HG02973 (cell line): ENCODE measurements around the gene NFIA.

Experiments
- ATAC-seq: cut with Tn5 transposase; IDR thresholded peaks from one replicate; pipeline ENCODE4 v1.9.1; 2021; ENCODE audit warnings: moderate library complexity; ENCODE audit not compliant: unreplicated experiment

The NFIA gene

DNA sequence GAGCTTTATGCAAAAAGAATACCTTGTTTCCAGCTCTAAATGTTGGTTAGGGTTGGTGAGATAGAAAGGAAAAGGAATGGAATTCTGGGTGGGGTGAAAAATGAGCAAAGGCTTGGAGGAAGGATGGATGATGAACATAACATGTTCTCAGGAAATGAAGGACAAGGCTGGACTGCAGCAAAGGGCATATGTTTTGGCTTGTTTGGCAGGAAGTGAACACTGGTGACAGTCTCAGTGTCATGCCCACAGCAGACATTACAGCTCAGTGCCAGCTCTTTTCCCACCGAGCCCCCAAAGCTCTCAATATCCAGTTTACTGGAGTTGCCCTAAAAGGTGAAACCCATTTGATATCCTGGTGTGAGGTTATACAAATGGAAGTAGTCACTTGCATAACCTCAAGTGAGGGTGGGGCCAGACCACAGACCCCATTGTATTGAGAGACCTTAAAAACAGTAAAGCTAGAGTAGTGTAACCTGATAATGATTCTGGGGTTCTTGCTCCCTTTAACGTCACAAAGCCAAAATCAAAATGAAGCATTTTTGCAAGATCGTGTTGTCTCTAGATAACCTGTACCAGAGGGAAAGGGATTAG lies 270.6 kb downstream of the NFIA start:
- ATAC-seq: no peak

DNA sequence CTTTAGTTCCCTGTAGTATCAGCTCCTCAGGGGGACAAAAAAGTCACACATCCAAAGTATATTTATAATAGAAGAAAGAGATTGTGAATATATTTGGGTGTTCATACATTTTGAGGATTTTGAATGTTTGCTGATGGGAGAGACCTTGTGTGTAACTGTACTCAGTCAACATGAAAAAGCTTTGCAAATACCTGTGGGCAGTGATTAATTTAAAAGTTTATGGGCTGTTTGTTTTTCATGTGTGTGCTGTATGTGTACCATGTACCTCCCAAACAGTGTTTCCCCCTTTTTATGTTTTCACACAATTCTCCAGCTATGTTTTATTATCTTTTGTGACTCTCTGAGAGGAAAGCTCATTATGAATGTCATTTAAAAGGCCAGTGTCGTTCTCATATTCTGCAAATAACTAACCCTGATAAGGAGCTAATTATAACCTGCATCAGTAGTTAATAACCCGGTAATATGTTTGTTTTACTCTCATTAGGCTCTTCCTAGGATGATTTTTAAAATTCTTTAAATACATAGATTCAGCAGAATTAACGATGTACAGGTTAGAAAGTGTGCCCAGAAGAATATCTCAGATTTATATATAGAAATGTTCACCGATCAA lies 271.5 kb downstream of the NFIA start:
- ATAC-seq: no peak

DNA sequence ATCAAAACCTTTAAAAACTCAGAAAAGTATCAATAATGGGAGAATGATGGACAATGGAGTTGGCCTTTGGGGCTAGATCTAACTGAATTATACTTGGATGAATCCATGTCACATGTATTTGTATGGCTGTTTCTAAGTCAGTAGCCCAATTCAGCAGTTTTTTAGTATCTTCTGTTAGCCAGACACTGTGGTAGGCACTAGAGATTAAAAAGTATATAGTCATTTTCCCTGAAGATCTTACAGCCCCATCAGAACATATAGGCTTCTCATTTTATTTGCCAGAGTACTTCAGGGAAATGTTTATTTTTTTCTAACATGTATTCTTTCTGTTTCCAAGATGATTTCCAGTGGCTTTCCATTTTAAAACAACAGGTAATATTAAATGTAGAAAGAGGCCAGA lies 273.7 kb downstream of the NFIA start:
- no peak for ATAC-seq

DNA sequence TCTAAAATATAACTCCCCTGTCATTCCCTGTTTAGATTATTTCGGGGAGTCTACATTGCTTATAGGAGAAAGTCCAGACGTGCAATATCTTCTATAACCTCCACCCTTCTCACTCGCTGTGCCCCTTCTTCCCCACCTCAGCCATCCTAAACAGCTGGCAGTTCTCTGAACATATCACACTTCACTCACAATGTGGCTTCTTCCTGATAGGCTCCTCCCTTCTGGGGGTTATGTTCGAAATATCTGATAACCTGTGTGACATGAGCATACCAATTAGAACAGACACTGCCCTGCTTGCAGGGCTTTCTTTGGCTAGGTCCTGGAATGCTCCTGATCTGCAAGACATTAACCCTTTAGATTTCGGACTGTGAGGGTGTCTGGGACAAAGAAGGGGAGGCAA lies 274.6 kb downstream of the NFIA start:
- ATAC-seq: no peak

DNA sequence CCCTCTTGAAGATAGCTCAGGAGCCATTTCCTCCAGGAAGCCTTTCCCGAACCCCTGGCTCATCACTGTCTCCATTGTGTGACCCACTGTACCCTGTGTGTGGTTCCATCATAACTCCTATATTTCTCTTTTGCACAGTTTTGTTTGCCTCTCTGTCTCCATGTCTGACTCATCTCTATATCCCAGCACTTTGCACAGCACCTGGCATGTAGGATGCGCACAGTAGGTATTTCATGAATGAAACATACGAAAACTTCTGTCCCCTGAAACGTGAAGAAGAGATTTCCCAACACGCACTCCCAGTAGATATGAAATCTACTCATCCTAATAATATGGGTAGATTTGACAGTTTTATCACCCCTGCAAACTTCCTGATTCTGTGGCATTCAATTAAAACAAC lies 275.2 kb downstream of the NFIA start:
- no peak for ATAC-seq

DNA sequence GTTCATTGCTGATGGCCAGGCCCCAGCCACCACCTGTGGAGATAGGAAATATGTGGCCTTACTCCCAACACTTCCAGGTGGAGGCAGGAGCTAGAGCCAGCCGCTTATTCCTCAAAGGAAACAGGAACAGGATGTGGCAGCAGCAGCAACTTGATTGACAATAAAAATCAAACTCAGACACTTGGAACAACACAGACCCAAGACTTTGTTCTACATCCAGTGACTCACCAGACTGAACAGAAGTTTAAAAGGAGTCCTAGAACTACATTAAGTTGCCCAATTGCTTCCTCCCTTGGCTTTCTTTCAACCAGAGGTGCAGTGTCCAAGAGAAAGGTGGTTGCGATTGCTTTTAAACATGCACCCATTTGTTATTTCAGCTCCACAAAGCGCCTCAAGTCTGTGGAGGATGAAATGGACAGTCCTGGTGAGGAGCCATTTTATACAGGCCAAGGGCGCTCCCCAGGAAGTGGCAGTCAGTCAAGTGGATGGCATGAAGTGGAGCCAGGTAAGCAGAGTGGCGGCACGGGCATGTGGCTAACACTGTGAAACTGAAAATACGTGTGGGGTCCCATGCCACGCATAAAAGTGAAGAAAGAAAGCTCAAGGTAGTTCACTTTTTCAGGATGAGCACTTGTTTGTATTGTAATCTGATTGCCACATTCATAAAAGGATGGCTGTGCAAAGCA lies 276.6 kb downstream of the NFIA start:
- no peak for ATAC-seq

DNA sequence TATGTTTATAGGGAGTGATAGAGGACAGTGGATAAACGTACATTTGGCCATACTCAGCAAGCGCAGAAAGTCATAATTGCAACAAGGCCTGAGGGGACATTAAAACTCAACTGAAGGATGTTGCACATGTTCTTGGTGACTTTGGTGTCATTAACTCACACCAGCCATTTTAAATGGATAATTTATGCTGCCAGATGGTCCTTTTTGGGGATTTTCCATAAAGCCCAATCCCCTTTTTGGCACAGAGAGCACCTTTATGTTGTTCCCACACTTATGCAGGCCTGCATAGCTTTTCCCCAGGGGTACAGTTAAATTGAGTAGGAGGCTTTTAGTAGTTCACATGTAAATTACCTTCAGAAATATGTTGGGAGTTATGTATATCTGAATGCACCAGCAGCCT lies 279.6 kb downstream of the NFIA start:
- no peak for ATAC-seq

DNA sequence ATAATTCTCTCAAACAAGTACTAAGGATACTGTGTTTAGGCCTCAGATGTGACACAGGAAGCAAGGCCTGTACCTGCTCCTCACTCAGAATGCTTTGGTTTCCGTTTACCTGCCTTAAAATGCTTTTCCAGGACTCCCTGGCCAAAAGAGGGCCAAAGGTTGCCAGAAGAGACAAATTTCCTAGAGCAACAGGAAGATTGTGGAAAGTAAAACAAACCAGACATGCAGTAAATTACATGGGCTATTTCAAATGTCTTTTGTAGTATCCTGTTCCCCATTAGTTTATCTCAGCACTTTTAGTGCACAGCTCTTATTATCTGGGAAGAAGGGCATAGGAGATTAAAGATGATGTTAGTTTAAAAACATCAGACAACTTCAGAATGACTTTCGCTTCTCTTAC lies 280.0 kb downstream of the NFIA start:
- no peak for ATAC-seq

DNA sequence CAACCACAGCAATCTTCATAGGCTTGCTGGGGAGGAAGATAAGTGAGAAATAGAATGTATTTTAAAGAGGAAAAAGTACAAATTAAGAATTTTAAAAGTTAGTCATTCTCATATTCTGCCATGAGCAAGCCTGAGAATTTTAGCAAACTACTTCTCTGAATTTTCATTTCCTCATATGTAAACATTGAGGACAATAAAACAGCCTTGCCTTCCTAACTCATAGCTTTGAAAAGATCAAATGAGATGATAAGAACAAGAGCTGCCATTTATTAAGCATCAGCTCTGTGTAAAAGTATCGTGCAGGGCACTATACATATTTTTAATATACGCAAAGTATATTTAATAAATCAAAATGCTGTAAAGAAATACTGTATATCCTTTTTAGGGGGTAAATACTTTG lies 286.0 kb downstream of the NFIA start:
- no peak for ATAC-seq

DNA sequence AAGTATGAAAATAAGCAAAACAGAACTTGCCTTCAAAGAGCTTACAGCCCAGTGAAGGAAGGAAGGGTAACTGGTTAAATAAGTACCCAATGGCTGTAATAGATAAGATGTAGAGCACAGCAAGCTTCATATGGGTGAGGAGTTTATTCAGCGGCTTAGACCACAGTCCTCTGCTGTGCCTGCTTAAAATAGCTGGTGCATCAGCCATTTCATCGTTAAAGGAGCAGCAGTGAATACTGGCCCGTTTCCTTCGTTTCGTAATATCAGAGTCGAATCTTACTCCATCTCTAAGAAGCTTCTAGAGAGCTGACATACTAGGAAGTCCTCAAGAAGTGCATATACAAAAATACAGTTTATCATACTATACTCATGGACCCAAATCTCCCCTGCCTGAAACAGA lies 286.5 kb downstream of the NFIA start:
- ATAC-seq: no peak

DNA sequence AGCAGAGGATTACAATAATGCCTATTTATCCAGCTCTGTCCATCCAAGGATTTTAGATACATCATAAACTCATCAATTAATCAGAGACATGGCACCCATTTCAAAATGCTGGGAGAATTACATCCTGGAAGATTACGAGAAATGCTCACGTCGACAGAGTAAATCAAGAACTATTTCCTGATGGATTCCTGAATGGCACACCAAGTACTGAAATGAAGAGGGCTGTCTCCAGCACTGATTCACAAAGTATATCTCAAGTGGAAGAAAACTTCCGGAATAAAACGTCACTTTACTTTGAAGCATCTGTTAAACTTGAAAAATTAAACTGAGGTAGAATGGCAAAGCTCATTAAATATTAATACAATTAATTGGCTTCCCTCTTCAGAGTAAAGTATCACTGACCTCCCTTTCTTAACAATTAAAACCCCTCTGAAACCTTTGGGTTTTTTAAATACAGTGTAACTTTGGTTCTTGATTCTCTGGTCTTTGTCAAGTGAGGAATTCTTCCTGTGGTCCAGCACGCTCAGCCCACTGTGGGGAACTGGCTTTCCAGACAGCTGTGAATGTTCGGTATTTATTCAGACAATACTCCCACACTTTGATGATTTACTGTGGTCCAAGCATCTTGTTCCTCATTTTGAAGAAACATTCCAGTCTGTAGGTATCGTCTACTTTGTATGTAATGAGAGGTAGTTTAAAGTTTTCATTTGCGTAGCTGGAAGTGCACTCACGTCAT lies 288.0 kb downstream of the NFIA start:
- no peak for ATAC-seq

DNA sequence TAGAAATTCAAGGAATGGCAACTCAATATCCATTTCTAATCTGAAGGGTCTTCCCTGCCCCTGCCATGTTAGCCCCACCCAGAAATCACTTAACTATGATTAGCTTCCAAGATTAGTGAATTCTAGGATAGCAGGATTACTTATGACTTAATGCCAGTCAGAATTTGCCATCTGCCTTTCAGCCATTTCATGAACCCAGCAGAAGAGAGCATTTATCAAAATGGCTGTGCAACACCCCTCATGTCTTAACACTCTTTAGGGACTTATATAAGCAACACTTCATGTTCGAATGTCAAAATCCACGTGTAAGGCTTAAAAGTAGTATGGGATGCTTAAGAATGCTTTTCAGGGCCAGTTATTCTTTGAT lies 288.5 kb downstream of the NFIA start:
- no peak for ATAC-seq

DNA sequence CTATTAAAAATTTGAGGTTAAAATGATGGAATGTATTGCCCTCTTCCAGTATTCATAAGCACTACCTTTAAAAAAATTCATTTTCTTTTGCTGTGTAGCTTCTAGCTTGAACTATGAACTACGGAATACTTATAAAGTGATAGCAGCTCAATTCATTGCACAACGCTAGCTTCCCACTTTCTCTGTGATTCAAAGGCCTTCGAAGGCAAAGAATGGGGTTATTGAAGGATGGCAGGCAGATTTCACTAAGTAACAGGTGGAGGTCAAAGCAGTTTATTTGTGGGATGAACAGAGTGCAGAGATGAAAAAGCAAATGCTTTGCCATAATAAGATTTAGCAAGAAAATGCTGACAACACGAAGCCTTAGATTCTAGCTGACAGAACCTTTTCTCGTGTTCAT lies 290.6 kb downstream of the NFIA start:
- ATAC-seq: no peak

DNA sequence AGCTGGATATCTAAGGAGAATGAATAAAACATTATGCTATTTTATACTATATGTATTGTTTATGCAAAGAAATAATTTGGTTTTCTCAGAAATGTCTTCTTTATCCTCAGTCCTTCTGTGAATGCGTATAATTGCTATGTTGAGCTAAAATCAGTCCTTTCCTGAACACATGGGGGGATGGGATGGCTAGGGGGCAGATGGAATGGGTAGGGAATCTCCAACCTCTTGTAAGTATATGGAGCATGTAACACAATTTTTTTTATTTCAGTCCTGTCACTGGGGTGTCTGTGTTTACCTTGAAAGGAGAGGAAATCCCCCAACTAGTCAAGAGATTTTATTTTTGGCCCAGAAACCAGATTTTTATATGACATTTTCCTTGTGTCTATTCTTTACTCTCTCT lies 291.8 kb downstream of the NFIA start:
- ATAC-seq: no peak

DNA sequence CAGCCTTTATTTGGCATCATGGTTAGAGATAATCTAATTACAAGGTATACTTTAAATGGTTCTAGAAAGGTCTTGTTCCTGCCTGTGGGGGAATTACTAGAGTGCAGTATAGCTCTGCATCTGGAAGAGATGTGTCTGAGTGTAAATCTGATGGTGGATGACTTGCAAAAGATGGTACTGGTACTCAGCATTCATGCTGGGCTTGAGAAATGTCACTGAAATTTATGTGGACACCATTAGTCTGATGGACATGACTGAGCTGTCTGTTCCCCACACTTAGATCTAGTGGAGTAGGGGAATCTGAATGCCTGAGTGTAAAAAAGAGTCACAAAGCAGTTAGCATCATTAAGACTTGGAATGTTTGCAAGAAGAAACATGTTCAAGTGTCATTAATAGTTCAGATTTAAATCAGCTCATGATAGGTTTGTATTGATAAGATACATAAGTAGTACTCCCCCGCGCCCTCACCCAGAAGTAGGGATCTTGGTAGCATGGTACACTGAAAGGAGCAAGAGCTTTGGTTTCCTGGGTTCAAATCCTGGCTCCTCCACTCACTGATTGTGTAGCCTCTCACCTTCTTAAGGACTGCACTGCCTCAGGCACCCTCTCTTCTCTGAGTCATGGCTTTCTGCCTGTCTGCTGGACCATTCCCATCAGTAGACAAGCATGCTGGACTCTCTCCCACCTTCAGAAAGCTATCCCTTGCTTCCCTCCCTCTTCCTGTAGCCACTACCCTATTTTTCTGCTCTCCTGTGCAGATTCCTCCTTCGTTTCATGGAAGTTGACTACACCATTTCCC lies 292.9 kb downstream of the NFIA start:
- no peak for ATAC-seq

DNA sequence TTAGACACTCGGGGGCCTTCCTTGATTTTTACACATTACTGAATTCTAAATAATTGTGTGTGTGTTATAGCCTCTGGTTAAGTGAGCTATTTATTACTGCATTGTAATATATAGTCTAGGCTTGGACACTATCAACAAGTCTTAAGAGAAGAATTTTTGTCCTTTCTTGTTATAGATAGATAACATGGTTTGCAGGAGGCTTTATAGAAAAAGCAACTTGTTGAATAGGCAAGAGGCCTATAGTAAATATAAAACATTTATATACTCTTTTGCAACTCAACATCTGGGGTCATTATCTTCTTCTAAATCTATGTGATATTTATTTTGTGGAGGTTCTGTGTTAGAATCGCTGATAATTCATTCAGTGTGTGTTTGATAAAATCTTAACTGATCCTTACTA lies 293.8 kb downstream of the NFIA start:
- no peak for ATAC-seq

DNA sequence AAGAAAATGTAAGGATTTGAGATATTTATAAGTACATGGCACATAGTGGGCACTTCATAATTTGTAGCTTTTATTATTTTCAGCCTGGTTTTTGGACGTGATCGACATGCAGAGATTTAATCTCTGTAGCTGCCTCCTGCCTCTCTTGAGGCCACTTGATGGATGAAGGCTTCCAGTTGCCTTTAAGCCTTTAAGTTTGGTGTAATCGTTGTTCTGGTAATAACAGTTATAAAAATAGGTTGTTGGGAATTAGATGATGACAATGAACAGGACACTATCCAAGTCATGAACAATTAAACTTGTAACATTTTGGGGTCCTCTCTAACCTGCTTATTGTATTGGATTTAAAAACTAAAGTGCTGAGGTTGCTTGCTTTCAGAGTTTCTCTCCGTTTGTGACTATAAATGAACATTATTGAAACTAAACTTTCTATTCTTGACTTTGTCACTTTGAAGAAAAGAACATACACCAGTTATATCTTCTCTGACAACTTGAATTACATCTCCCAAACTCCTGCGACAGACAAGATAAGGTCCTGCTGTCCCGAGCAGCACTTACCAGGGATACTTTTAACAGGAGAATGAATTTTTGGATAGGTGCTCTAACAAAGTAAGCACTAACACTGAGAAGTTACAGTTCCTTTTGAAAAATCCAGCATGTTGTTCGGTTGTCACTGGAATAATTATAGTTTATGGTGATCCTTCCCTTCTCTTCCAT lies 295.0 kb downstream of the NFIA start:
- ATAC-seq: no peak

DNA sequence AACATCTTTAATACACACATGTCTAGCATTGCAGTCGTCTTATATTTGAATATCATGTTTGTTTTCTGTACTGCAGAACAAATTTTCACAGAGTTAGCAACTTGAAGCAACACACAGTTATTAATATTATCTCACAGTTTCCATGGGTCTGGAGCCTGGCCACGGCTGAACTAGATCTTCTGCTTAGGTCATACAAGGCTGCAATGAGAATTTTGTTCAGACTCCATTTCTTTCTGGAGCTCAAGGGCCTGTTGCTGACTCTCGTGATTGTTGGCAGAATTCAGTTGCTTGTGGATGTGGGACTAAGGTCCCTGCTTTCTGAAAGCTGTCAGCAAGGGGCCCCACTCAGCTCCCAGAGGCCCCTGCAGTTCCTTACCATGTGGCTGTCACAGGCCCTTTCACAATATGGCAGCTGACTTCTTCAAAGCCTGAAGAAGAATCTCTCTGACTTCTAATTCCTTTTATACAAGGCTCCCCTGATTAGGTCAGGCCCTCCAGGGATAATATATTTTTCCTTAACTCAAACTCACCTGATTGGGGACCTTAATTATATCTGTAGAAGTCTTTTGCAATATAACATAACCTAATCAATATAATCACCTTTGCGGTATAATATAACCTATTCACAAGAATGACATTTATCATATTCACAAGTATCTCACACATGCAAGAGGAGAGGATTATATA lies 296.3 kb downstream of the NFIA start:
- ATAC-seq: no peak

DNA sequence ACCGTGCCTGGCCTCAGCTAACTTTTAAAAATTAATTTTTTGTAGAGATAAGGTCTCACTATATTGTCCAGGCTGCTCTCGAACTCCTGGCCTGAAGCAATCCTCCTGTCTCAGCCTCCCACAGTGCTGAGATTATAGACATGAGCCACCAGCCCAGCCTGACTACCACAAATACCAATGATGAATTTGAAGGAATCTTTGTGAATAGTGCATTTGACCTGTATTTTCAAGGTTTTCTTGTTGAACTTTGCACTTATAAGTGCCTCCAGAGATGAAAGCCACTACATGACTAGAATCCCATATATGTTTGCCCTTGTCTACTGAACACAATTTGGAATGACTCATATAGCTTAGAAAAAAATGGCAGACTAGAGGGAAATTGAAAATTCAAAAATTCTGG lies 297.3 kb downstream of the NFIA start:
- ATAC-seq: no peak

DNA sequence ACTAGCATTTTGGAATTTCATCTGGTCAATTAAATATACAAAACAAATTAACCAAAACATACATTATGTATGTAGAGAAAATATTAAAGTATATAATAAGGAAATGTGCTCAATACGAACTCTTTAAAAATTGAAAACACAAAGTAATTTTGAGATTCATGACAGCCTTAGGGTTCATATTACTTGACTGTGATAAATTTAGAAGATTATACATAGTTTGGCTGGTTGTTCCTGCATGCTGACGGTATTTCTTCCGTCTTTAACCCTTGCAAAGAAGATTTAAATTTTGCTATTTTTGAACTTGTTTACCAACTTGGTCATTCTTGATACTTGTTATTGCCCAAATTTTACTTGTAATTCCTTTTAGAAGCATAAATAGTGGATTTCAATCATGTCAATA lies 298.2 kb downstream of the NFIA start:
- ATAC-seq: no peak
